ENCODE data around the gene ELAVL4. TPM values are rescaled to one million over a fixed set of nuclear protein-coding genes. Genes with fewer than 3 reads are reported as not detected.
A peak's percentile ranks its signal among the peaks of the same experiment; 100 is the strongest.

ELAVL4 gene
- total RNA-seq, 1 donor from 2014 or later, result not detected

GRCh38 chr1:50074931-50075330 is 33.8 kb upstream of the ELAVL4 start:
- Histone ChIP-seq H3K9me3 (ENCODE audit: insufficient read depth, low read depth, low read length) (no peaks in the 10 kb centered on the region), H3K27me3 (ENCODE audit: insufficient read depth, low read length) (no peaks in the 10 kb centered on the region), H3K36me3 (ENCODE audit: insufficient read depth, low read length) (no peaks in the 10 kb centered on the region), H3K4me1 (ENCODE audit: insufficient read depth, low read length) (no peaks in the 10 kb centered on the region), H3K9ac (ENCODE audit: low read length) (no peak overlapping the region), H2AFZ (ENCODE audit: low read depth, low read length) (no peak overlapping the region), H4K20me1 (ENCODE audit: insufficient read depth, low read length) (no peaks in the 10 kb centered on the region), H3K27ac (ENCODE audit: low read depth, low read length) (no peak overlapping the region), H3K4me3 (ENCODE audit: insufficient read depth, low read depth, low read length) (no peak overlapping the region), H3K79me2 (ENCODE audit: insufficient read depth, low read length) (no peaks in the 10 kb centered on the region), H3K4me2 (ENCODE audit: low read length) (no peak overlapping the region)
- no peaks in the 10 kb centered on the region for H3K36me3 Mint-ChIP-seq (ENCODE audit: low read depth, unreplicated experiment)
- FAIRE-seq, result no peak
- peaks cover 18% of the 10 kb centered on the region for H3K27me3 Mint-ChIP-seq (ENCODE audit: low read depth, unreplicated experiment)
- no peaks in the 10 kb centered on the region for H3K4me1 Mint-ChIP-seq (ENCODE audit: low read depth, unreplicated experiment)
- H3K9me3 Mint-ChIP-seq (ENCODE audit: unreplicated experiment), result no peaks in the 10 kb centered on the region
- no peak overlapping the region for H3K27ac Mint-ChIP-seq (ENCODE audit: unreplicated experiment)
- no peak for TF ChIP-seq CTCF (IDR thresholded peaks at IDR 0.05; ENCODE audit: insufficient read depth, low read depth, low read length)
- TF ChIP-seq EZH2 (IDR thresholded peaks at IDR 0.05; ENCODE audit: insufficient read depth, low read length), result no peak
- no peak for DNase-seq (ENCODE audit: low read depth)
- H3K4me3 Mint-ChIP-seq (ENCODE audit: unreplicated experiment), result no peak overlapping the region

- TF ChIP-seq EZH2 (IDR thresholded peaks at IDR 0.05; ENCODE audit: insufficient read depth, low read length) (no peak), CTCF (IDR thresholded peaks at IDR 0.05; ENCODE audit: insufficient read depth, low read depth, low read length) (no peak)
- H3K4me3 ChIP-seq (ENCODE audit: insufficient read depth, low read depth, low read length), result no peak overlapping the region
- no peaks in the 10 kb centered on the region for H3K9me3 ChIP-seq (ENCODE audit: insufficient read depth, low read depth, low read length)
Observed at GRCh38 chr1:50077273-50077672, 31.4 kb upstream of the ELAVL4 start.

GRCh38 chr1:50080904-50081586 is 27.7 kb upstream of the ELAVL4 start:
- no peaks in the 10 kb centered on the region for H3K4me1 ChIP-seq (ENCODE audit: insufficient read depth, low read length)
- no peak overlapping the region for H3K27ac ChIP-seq (ENCODE audit: low read depth, low read length)
- H3K4me1 Mint-ChIP-seq (ENCODE audit: low read depth, unreplicated experiment), result no peaks in the 10 kb centered on the region
- H3K27me3 ChIP-seq (ENCODE audit: insufficient read depth, low read length), result no peaks in the 10 kb centered on the region
- H3K36me3 ChIP-seq (ENCODE audit: insufficient read depth, low read length), result no peaks in the 10 kb centered on the region
- H3K4me3 ChIP-seq (ENCODE audit: insufficient read depth, low read depth, low read length), result no peak overlapping the region
- H3K79me2 ChIP-seq (ENCODE audit: insufficient read depth, low read length), result no peaks in the 10 kb centered on the region
- no peaks in the 10 kb centered on the region for H3K9me3 ChIP-seq (ENCODE audit: insufficient read depth, low read depth, low read length)
- DNase-seq (ENCODE audit: low read depth) (no peak), FAIRE-seq (no peak)
- no peak overlapping the region for H2AFZ ChIP-seq (ENCODE audit: low read depth, low read length)
- no peak overlapping the region for H3K4me3 Mint-ChIP-seq (ENCODE audit: unreplicated experiment)
- TF ChIP-seq CTCF (IDR thresholded peaks at IDR 0.05; ENCODE audit: insufficient read depth, low read depth, low read length) (peak; percentile 29), EZH2 (IDR thresholded peaks at IDR 0.05; ENCODE audit: insufficient read depth, low read length) (no peak)
- H4K20me1 ChIP-seq (ENCODE audit: insufficient read depth, low read length), result no peaks in the 10 kb centered on the region
- H3K27me3 Mint-ChIP-seq (ENCODE audit: low read depth, unreplicated experiment), result peaks cover 11% of the 10 kb centered on the region
- no peaks in the 10 kb centered on the region for H3K9me3 Mint-ChIP-seq (ENCODE audit: unreplicated experiment)
- no peak overlapping the region for H3K27ac Mint-ChIP-seq (ENCODE audit: unreplicated experiment)
- no peak overlapping the region for H3K9ac ChIP-seq (ENCODE audit: low read length)
- H3K4me2 ChIP-seq (ENCODE audit: low read length), result no peak overlapping the region
- H3K36me3 Mint-ChIP-seq (ENCODE audit: low read depth, unreplicated experiment), result no peaks in the 10 kb centered on the region

More at GRCh38 chr1:50077273-50077672, 31.4 kb upstream of the ELAVL4 start:
- Mint-ChIP-seq H3K9me3 (ENCODE audit: unreplicated experiment) (no peaks in the 10 kb centered on the region), H3K4me1 (ENCODE audit: low read depth, unreplicated experiment) (no peaks in the 10 kb centered on the region), H3K4me3 (ENCODE audit: unreplicated experiment) (no peak overlapping the region), H3K27ac (ENCODE audit: unreplicated experiment) (no peak overlapping the region), H3K36me3 (ENCODE audit: low read depth, unreplicated experiment) (no peaks in the 10 kb centered on the region), H3K27me3 (ENCODE audit: low read depth, unreplicated experiment) (peaks cover 13% of the 10 kb centered on the region)
- Histone ChIP-seq H3K27ac (ENCODE audit: low read depth, low read length) (no peak overlapping the region), H3K27me3 (ENCODE audit: insufficient read depth, low read length) (no peaks in the 10 kb centered on the region), H3K36me3 (ENCODE audit: insufficient read depth, low read length) (no peaks in the 10 kb centered on the region), H4K20me1 (ENCODE audit: insufficient read depth, low read length) (no peaks in the 10 kb centered on the region), H3K9ac (ENCODE audit: low read length) (no peak overlapping the region), H3K79me2 (ENCODE audit: insufficient read depth, low read length) (no peaks in the 10 kb centered on the region), H3K4me1 (ENCODE audit: insufficient read depth, low read length) (no peaks in the 10 kb centered on the region), H3K4me2 (ENCODE audit: low read length) (no peak overlapping the region), H2AFZ (ENCODE audit: low read depth, low read length) (no peak overlapping the region)
- no peak for DNase-seq (ENCODE audit: low read depth)
- FAIRE-seq, result no peak
